Measurements from ENCODE around the gene ECI1. TPM values are rescaled to one million over a fixed set of nuclear protein-coding genes. Genes with fewer than 3 reads are reported as not detected.
A peak's percentile ranks its signal among the peaks of the same experiment; 100 is the strongest.

The ECI1 gene
- total and polyA plus RNA-seq, 8 donors: 31.9 to 72.5 (median 41.6) TPM

DNA sequence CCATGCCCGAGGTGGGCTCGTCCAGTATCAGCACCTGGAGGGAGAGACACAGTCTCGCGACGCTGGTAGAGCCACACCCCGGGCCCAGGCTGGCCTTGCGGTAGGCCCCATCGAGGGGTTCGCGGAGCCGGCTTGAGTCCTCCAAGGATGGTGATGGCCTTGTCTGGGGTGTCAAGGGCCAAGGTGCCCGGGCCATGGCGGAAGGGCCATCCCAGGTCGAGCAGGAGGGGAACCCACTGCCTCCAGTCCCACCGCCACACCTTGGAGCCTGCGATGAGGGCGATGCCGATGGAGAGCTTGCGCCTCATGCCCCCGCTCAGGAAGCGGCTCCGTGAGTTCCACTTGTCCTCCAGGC, 46.1 kb upstream of the ECI1 start:
- WGBS, 2 donors: 95% methylated on average over 22 of the region's 22 CpGs
- Histone ChIP-seq H3K27me3 (no peaks in the 10 kb centered on the region), H3K4me1 (no peaks in the 10 kb centered on the region), H3K27ac (no peak overlapping the region), H3K36me3 (no peaks in the 10 kb centered on the region), H3K4me3 (no peak overlapping the region), H3K9me3 (no peaks in the 10 kb centered on the region)
- intact Hi-C loops (cut with DNase I): no loop called here
- TF ChIP-seq, protein P1, sequence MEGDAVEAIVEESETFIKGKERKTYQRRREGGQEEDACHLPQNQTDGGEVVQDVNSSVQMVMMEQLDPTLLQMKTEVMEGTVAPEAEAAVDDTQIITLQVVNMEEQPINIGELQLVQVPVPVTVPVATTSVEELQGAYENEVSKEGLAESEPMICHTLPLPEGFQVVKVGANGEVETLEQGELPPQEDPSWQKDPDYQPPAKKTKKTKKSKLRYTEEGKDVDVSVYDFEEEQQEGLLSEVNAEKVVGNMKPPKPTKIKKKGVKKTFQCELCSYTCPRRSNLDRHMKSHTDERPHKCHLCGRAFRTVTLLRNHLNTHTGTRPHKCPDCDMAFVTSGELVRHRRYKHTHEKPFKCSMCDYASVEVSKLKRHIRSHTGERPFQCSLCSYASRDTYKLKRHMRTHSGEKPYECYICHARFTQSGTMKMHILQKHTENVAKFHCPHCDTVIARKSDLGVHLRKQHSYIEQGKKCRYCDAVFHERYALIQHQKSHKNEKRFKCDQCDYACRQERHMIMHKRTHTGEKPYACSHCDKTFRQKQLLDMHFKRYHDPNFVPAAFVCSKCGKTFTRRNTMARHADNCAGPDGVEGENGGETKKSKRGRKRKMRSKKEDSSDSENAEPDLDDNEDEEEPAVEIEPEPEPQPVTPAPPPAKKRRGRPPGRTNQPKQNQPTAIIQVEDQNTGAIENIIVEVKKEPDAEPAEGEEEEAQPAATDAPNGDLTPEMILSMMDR (IDR thresholded peaks at IDR 0.05): no peak
- DNase-seq (no peak), ATAC-seq (no peak), FAIRE-seq (no peak)

DNA sequence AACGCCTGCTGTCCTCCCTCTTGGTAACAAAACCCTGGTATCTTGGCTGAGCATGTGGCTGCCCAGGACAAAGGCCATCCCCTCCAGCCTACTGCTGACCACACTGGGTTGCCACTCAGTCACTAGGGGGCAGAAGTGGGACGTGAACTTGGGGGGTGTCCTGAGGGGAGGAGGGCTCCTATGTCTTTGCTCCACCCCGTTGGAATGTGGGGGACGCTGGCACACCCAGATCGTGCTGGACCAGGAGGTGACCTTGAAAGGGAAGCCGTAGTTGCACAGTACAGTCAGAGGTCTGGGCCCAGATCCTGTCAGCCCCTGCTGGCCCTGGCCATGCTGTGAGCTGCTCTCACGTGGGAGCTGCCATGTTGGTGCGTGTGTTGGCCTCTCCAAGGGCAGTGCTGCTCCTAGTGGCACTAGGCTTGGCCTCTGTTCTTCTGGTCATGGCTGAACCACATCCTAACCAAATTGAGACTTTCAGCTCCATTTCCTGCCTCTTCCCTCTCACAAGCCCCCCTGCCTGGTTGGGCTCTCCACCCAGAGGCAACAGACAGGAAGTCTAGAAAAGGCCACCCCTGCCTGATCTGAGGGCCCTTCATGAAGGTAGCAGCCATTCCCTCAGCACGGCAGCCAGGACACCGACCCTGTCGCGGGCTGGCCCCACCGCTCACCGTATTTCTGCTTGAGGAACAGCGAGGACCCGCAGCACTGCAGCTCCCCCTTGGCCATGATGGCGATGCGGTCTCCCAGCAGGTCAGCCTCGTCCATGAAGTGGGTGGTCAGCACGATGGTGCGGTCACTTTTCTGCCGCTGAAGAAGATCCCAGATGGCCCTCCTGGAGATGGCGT, 45.5 kb upstream of the ECI1 start:
- H3K27me3 ChIP-seq: no peaks in the 10 kb centered on the region
- no peaks in the 10 kb centered on the region for H3K4me1 ChIP-seq
- intact Hi-C loops (cut with DNase I): no loop called here
- peak in 4 of 6 donors; percentile 47 to 72 (median 70) for DNase-seq
- TF ChIP-seq, protein P1 (IDR thresholded peaks at IDR 0.05): peak in 1 of 4 donors; percentile 30
- WGBS, 2 donors: 70% methylated on average over 23 of the region's 23 CpGs
- H3K36me3 ChIP-seq: no peaks in the 10 kb centered on the region
- H3K9me3 ChIP-seq: no peaks in the 10 kb centered on the region
- H3K27ac ChIP-seq: no peak overlapping the region
- H3K4me3 ChIP-seq: no peak overlapping the region
- FAIRE-seq: no peak
- ATAC-seq: peak; percentile 73 to 95 (median 86)

DNA sequence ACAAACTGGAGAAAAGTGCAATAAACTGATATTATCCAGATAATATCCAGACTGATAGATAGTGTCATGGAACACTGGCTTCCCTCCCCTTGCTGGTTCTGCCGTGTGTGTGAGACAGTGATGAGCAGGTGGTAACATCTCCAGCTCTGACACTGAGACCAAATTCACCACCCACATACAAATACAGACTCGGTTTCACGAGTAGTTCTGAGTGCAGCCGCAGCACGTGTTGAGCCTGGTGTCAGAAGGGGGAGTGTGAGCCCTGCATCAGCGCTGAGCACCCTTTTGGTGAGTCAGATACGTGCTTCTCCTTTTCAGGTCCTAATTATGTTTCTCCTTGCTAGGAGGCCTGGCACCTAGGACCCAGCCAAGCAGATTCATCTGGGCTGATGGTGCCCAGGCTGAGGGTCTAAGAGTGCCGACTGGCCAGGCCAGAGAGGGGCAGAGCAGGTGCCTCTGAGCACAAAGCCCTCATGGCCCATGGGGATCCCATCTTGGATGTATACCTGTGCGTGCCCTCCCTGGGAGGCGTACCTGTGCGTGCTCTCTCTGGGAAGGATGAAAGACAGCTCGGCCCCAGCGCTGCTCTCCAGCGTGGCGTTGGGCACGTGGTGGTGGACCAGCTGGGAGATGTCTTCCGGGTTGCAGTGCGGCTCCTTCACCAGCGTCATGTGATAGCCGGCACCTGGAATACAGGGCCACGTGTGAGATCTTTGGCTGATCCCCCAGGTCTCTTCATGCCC, 43.8 kb upstream of the ECI1 start:
- TF ChIP-seq, protein P1 (IDR thresholded peaks at IDR 0.05): no peak
- Histone ChIP-seq H3K27me3 (no peaks in the 10 kb centered on the region), H3K9me3 (no peaks in the 10 kb centered on the region), H3K4me3 (no peak overlapping the region), H3K4me1 (no peaks in the 10 kb centered on the region), H3K36me3 (peaks cover 0 to 10% (median 0%) of the 10 kb centered on the region in 3 donors), H3K27ac (no peak overlapping the region)
- FAIRE-seq: no peak
- WGBS, 2 donors: 92 to 93% methylated on average over 21 of the region's 21 CpGs
- no peak for DNase-seq
- intact Hi-C loops (cut with DNase I): no loop called here
- ATAC-seq: no peak

DNA sequence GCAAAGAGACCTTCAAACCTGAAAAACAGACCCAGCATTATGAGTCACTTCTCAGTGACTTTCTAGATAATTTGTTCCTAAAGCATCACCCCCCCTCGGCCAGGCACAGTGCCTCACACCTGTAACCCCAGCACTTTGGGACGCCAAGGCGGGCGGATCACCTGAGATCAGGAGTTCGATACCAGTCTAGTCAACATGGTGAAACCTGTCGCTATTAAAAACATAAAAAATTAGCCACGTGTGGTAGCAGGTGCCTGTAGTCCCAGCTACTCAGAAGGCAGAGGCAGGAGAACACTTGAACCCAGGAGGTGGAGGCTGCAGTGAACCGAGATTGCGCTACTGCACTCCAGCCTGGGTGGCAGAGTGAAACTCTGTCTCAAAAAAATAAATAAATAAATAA, 40.8 kb upstream of the ECI1 start:
- no peak overlapping the region for H3K27ac ChIP-seq
- no peaks in the 10 kb centered on the region for H3K4me1 ChIP-seq
- TF ChIP-seq, protein P1 (IDR thresholded peaks at IDR 0.05): no peak
- intact Hi-C loops (cut with DNase I): no loop called here
- ATAC-seq (no peak), FAIRE-seq (no peak), DNase-seq (no peak)
- H3K4me3 ChIP-seq: no peak overlapping the region
- no peaks in the 10 kb centered on the region for H3K27me3 ChIP-seq
- no peaks in the 10 kb centered on the region for H3K9me3 ChIP-seq
- WGBS, 2 donors: 86 to 91% methylated on average over 9 of the region's 9 CpGs
- peaks cover 0 to 10% (median 0%) of the 10 kb centered on the region in 3 donors for H3K36me3 ChIP-seq
